WTC11 (cell line): ENCODE data around the gene PRM2. TPM values are rescaled to one million over a fixed set of nuclear protein-coding genes. Genes with fewer than 3 reads are reported as not detected.

Experiments
- ATAC-seq: fragments of 200-7000 bp; cut with Tn5 transposase; 2 replicates; pipeline ENCODE4 v1.10.0; 2021; ENCODE audit warnings: mild to moderate bottlenecking, moderate library complexity
- CTCF ChIA-PET: fragments of 300-600 bp; sonication (Branson Sonifier 250); formaldehyde crosslinking; loops from one replicate; lab custom pipeline; 2021; ENCODE audit warnings: antibody characterized with exemption; lab: Charles Lee
- POLR2A ChIA-PET: fragments of 350-600 bp; sonication (Branson Sonifier 250); formaldehyde crosslinking; loops from one replicate; lab custom pipeline; 2021; ENCODE audit warnings: antibody characterized with exemption; lab: Charles Lee
- DNase-seq: peaks from one replicate; pipeline ENCODE4 v3.0.0; 2021; ENCODE audit warnings: low spot score
- H3K27ac Mint-ChIP-seq: 2 replicates; pipeline ENCODE4 v1.8.0; 2021; ENCODE audit warnings: mixed read lengths
- H3K27me3 Mint-ChIP-seq: 2 replicates; pipeline ENCODE4 v1.8.0; 2021; ENCODE audit warnings: low read depth, mild to moderate bottlenecking, moderate library complexity, mixed read lengths
- H3K36me3 Mint-ChIP-seq: 2 replicates; pipeline ENCODE4 v1.8.0; 2021; ENCODE audit warnings: mixed read lengths
- H3K4me1 Mint-ChIP-seq: 2 replicates; pipeline ENCODE4 v1.8.0; 2022; ENCODE audit warnings: mixed read lengths
- H3K4me3 Mint-ChIP-seq: 2 replicates; pipeline ENCODE4 v1.8.0; 2021; ENCODE audit warnings: mild to moderate bottlenecking, moderate library complexity, mixed read lengths
- H3K9me3 Mint-ChIP-seq: 2 replicates; pipeline ENCODE4 v1.8.0; 2021; ENCODE audit warnings: mixed read lengths
- ATF2 ChIP-seq: sonication (generic); formaldehyde crosslinking; IDR thresholded peaks from 2 replicates; pipeline ENCODE4 v1.8.1; 2022; ENCODE audit warnings: low read depth, missing genetic modification reagents, borderline replicate concordance
- ELF4 ChIP-seq: sonication (generic); formaldehyde crosslinking; IDR thresholded peaks from 2 replicates; pipeline ENCODE4 v1.8.1; 2022; ENCODE audit warnings: low read depth, mild to moderate bottlenecking, moderate library complexity, missing genetic modification reagents
- ESRRA ChIP-seq: sonication (generic); formaldehyde crosslinking; IDR thresholded peaks from 2 replicates; pipeline ENCODE4 v1.8.1; 2022; ENCODE audit warnings: mild to moderate bottlenecking, missing genetic modification reagents, borderline replicate concordance
- ETV6 ChIP-seq: sonication (generic); formaldehyde crosslinking; IDR thresholded peaks from 2 replicates; pipeline ENCODE4 v1.8.1; 2022; ENCODE audit warnings: mild to moderate bottlenecking, missing genetic modification reagents
- FOXP4 ChIP-seq: sonication (generic); formaldehyde crosslinking; IDR thresholded peaks from 2 replicates; pipeline ENCODE4 v1.8.0; 2022; ENCODE audit warnings: mild to moderate bottlenecking, missing genetic modification reagents
- KAT7 ChIP-seq: sonication (generic); formaldehyde crosslinking; IDR thresholded peaks from 2 replicates; pipeline ENCODE4 v1.8.1; 2023; ENCODE audit warnings: missing genetic modification reagents, mild to moderate bottlenecking, borderline replicate concordance
- MYBL2 ChIP-seq: sonication (generic); formaldehyde crosslinking; IDR thresholded peaks from 2 replicates; pipeline ENCODE4 v1.8.1; 2023; ENCODE audit warnings: mild to moderate bottlenecking, moderate library complexity, missing genetic modification reagents
- NR2C2 ChIP-seq: sonication (generic); formaldehyde crosslinking; IDR thresholded peaks from 2 replicates; pipeline ENCODE4 v1.8.0; 2022; ENCODE audit warnings: mild to moderate bottlenecking, missing genetic modification reagents
- PREB ChIP-seq: sonication (generic); formaldehyde crosslinking; IDR thresholded peaks from 2 replicates; pipeline ENCODE4 v1.8.1; 2022; ENCODE audit warnings: mild to moderate bottlenecking, missing genetic modification reagents, moderate library complexity, borderline replicate concordance
- PRRX2 ChIP-seq: fragments of 250-450 bp; sonication (Bioruptor Pico); IDR thresholded peaks from 2 replicates; pipeline ENCODE4 v1.8.0; 2021; ENCODE audit warnings: mild to moderate bottlenecking
- TEAD4 ChIP-seq: sonication (generic); formaldehyde crosslinking; IDR thresholded peaks from 2 replicates; pipeline ENCODE4 v1.8.0; 2022; ENCODE audit warnings: mild to moderate bottlenecking, missing genetic modification reagents
- ZNF532 ChIP-seq: fragments of 250-450 bp; sonication (Bioruptor Pico); IDR thresholded peaks from 2 replicates; pipeline ENCODE4 v1.9.0; 2021; ENCODE audit warnings: mild to moderate bottlenecking, borderline replicate concordance
- ZNF671 ChIP-seq: fragments of 250-450 bp; sonication (Bioruptor Pico); IDR thresholded peaks from 2 replicates; pipeline ENCODE4 v1.8.0; 2021; ENCODE audit warnings: mild to moderate bottlenecking
- total RNA-seq: library from RNA; stranded (reverse); gene quantifications from 3 replicates; pipeline ENCODE4 v1.2.3, GENCODE V29; 2021
- TF ChIP-seq, protein P1 (sequence below): sonication (generic); formaldehyde crosslinking; IDR thresholded peaks from 2 replicates; pipeline ENCODE4 v1.8.0; 2022; ENCODE audit warnings: missing genetic modification reagents
- TF ChIP-seq, protein P2 (sequence below): fragments of 250-450 bp; sonication (Bioruptor Pico); conservative IDR thresholded peaks from 2 replicates; pipeline ENCODE4 v1.9.0; 2021; ENCODE audit warnings: mild to moderate bottlenecking
- TF ChIP-seq, protein P3 (sequence below): sonication (generic); formaldehyde crosslinking; IDR thresholded peaks from 2 replicates; pipeline ENCODE4 v1.8.1; 2022; ENCODE audit warnings: missing genetic modification reagents, borderline replicate concordance
- TF ChIP-seq, protein P4 (sequence below): sonication (generic); formaldehyde crosslinking; IDR thresholded peaks from 2 replicates; pipeline ENCODE4 v1.8.0; 2022; ENCODE audit warnings: mild to moderate bottlenecking, missing genetic modification reagents

Gene PRM2
- total RNA-seq, 1 experiment from 2014 or later = not detected

- POLR2A ChIA-PET = interaction anchor here (0.6 to 3.0 kb wide), 26 partner anchors 14 to 306 kb away, joined by 3 to 27 read pairs (median 4); partner anchors contain the start of gene TNP2
- ATAC-seq = no peak
- TF ChIP-seq ZNF532 (CRISPR knock-in tag) (no peak), MYBL2 (no peak; the same call in 1 of the 2 replicates), ETV6 (no peak), ELF4 (CRISPR knock-in tag) (0 out of 2 replicates have a peak, but pooled peaks have one; percentile 40), FOXP4 (CRISPR knock-in tag) (0 out of 2 replicates have a peak, but pooled peaks have one; percentile 29), PREB (CRISPR knock-in tag) (0 out of 2 replicates have a peak, but pooled peaks have one; percentile 6), PRRX2 (CRISPR knock-in tag) (no peak), KAT7 (CRISPR knock-in tag) (peak; percentile 54; the same call in 1 of the 2 replicates), ESRRA (CRISPR knock-in tag) (0 out of 2 replicates have a peak, but pooled peaks have one; percentile 49), TEAD4 (CRISPR knock-in tag) (peak; percentile 51; the same call in 1 of the 2 replicates), ATF2 (no peak), NR2C2 (CRISPR knock-in tag) (peak; percentile 47; the same call in 1 of the 2 replicates), ZNF671 (CRISPR knock-in tag) (no peak)
- TF ChIP-seq, protein P1, sequence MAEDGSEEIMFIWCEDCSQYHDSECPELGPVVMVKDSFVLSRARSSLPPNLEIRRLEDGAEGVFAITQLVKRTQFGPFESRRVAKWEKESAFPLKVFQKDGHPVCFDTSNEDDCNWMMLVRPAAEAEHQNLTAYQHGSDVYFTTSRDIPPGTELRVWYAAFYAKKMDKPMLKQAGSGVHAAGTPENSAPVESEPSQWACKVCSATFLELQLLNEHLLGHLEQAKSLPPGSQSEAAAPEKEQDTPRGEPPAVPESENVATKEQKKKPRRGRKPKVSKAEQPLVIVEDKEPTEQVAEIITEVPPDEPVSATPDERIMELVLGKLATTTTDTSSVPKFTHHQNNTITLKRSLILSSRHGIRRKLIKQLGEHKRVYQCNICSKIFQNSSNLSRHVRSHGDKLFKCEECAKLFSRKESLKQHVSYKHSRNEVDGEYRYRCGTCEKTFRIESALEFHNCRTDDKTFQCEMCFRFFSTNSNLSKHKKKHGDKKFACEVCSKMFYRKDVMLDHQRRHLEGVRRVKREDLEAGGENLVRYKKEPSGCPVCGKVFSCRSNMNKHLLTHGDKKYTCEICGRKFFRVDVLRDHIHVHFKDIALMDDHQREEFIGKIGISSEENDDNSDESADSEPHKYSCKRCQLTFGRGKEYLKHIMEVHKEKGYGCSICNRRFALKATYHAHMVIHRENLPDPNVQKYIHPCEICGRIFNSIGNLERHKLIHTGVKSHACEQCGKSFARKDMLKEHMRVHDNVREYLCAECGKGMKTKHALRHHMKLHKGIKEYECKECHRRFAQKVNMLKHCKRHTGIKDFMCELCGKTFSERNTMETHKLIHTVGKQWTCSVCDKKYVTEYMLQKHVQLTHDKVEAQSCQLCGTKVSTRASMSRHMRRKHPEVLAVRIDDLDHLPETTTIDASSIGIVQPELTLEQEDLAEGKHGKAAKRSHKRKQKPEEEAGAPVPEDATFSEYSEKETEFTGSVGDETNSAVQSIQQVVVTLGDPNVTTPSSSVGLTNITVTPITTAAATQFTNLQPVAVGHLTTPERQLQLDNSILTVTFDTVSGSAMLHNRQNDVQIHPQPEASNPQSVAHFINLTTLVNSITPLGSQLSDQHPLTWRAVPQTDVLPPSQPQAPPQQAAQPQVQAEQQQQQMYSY (CRISPR knock-in tag) = no peak
- TF ChIP-seq, protein P2, sequence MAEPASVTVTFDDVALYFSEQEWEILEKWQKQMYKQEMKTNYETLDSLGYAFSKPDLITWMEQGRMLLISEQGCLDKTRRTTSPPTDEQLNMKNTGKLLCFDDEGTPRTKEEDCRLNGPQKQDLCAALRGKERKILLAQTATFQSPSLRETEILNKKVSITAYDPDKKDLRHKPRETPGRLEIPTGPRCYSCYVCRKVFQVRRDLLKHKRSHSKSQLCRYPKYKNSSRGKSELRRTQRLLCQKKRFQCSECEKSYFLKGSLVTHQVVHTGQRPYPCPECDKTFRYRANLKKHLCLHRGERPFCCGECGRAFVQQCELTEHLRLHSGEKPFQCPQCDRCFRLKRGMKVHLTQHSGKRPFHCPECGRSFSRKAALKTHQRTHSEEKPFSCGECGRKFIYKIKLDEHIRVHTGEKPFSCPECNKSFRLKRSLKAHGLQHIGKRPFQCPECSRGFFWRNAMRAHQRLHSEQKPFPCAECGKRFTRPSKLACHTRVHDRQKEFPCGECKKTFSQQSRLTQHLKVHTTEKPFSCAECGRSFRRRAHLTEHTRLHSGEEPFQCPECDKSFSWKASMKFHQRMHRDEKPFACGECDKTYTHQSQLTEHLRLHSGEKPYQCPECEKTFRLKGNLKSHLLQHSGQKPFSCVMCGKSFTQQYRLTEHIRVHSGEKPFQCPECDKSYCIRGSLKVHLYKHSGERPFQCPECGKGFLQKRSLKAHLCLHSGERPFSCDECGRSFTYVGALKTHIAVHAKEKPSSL (CRISPR knock-in tag) = no peak
- TF ChIP-seq, protein P3, sequence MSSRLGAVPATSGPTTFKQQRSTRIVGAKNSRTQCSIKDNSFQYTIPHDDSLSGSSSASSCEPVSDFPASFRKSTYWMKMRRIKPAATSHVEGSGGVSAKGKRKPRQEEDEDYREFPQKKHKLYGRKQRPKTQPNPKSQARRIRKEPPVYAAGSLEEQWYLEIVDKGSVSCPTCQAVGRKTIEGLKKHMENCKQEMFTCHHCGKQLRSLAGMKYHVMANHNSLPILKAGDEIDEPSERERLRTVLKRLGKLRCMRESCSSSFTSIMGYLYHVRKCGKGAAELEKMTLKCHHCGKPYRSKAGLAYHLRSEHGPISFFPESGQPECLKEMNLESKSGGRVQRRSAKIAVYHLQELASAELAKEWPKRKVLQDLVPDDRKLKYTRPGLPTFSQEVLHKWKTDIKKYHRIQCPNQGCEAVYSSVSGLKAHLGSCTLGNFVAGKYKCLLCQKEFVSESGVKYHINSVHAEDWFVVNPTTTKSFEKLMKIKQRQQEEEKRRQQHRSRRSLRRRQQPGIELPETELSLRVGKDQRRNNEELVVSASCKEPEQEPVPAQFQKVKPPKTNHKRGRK (CRISPR knock-in tag) = no peak
- TF ChIP-seq, protein P4, sequence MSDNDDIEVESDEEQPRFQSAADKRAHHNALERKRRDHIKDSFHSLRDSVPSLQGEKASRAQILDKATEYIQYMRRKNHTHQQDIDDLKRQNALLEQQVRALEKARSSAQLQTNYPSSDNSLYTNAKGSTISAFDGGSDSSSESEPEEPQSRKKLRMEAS (CRISPR knock-in tag) = peak; percentile 59; the same call in 1 of the 2 replicates
Measured at GRCh38 chr16:11254913-11255736, 21.2 kb downstream of the PRM2 start.

More at GRCh38 chr16:11254913-11255736, 21.2 kb downstream of the PRM2 start:
- no peaks in the 10 kb centered on the region for H3K9me3 Mint-ChIP-seq
- no peak overlapping the region for H3K27ac Mint-ChIP-seq
- no peak for DNase-seq
- peak overlapping the region; percentile 77 for H3K4me3 Mint-ChIP-seq
- H3K36me3 Mint-ChIP-seq = peaks cover 19% of the 10 kb centered on the region
- peaks cover 42% of the 10 kb centered on the region for H3K4me1 Mint-ChIP-seq
- no peaks in the 10 kb centered on the region; the same call in 1 of the 2 replicates for H3K27me3 Mint-ChIP-seq
- CTCF ChIA-PET = interaction anchor here (0.6 to 5.1 kb wide), 49 partner anchors 9 to 410 kb away, joined by 3 to 104 read pairs (median 6); partner anchors contain the start of genes DEXI, LITAF, PRM2 and PRM3
